ENCODE measurements around the gene TTBK1. TPM values are rescaled to one million over a fixed set of nuclear protein-coding genes. Genes with fewer than 3 reads are reported as not detected.

TTBK1 gene
- total and polyA plus RNA-seq, 12 donors = 0.17 to 5.4 (median 0.65) TPM

DNA sequence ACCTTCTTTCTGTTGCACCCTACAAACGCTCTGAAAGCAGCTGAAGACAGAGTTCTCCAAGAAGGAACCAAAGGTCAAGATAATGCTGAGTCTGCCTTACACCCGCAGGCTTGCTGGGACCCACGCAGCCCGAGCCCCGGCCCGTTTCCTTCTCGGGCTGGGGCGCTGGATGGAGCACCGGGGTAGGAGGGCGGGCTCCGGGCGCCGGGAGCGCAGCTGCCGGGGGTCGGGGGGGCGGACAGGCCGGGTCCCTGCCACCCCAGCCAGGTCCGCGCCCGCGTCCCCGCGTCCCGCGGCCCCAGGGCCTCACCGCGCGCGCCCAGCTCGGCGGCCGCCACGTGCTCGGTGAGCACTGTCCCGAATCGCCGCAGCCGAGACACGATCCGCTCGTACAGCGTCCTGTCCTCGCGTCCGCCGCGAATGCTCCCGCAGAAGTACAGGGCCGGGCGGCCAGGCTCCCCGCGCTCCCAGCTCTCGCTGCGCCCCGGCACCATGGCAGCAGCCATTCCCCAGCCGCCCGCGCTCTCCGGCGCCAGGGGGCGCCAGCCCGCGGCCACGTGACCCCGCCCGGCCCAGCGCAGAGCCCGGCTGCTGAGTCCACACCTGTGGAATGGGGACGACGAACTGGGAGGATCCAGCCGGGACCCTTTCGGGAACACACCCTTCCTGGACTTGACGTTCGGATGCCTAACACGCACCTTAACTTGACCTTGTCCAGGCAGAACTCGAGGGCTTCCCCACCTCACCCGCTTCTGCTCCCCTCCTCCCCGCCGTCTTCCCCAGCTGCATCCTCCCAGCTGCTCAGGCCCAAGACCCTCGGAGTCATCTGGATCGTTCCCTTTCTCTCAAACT lies 14.1 kb upstream of the TTBK1 start, which contains the start of gene DNPH1:
Gene DNPH1 (minus strand): TSS at position 531 of the 852 bp plus-strand sequence. CDS start 25 bp downstream, at position 506.
- Histone ChIP-seq H3K4me3 (peak within 1 kb of the TSS in 3 of 4 donors; percentile 10 to 86 (median 39)), H3K36me3 (replicated peaks in 1 of 2) (peaks cover 0 to 6% of the 10 kb centered on the region in 2 donors), H3K4me1 (replicated peaks in 1 of 2) (peaks cover 0 to 8% of the 10 kb centered on the region in 2 donors), H3K27me3 (no peaks in the 10 kb centered on the region), H3K9me3 (replicated peaks in 1 of 3) (no peaks in the 10 kb centered on the region), H3K27ac (peak within 1 kb of the TSS in 3 of 5 donors; percentile 46 to 85 (median 53))
- WGBS, 4 donors = 3 to 13% (median 6%) methylated on average over 13 to 82 of the region's 82 CpGs
- intact Hi-C loops (cut with DNase I) = no loop called here
- peak; percentile 69 to 83 (median 75) for DNase-seq
- TF ChIP-seq, protein P1, sequence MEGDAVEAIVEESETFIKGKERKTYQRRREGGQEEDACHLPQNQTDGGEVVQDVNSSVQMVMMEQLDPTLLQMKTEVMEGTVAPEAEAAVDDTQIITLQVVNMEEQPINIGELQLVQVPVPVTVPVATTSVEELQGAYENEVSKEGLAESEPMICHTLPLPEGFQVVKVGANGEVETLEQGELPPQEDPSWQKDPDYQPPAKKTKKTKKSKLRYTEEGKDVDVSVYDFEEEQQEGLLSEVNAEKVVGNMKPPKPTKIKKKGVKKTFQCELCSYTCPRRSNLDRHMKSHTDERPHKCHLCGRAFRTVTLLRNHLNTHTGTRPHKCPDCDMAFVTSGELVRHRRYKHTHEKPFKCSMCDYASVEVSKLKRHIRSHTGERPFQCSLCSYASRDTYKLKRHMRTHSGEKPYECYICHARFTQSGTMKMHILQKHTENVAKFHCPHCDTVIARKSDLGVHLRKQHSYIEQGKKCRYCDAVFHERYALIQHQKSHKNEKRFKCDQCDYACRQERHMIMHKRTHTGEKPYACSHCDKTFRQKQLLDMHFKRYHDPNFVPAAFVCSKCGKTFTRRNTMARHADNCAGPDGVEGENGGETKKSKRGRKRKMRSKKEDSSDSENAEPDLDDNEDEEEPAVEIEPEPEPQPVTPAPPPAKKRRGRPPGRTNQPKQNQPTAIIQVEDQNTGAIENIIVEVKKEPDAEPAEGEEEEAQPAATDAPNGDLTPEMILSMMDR (IDR thresholded peaks at IDR 0.05) = peak; percentile 34 to 96 (median 75)
- peak in 1 of 2 donors; percentile 44 for TF ChIP-seq POLR2A (IDR thresholded peaks at IDR 0.05)

DNA sequence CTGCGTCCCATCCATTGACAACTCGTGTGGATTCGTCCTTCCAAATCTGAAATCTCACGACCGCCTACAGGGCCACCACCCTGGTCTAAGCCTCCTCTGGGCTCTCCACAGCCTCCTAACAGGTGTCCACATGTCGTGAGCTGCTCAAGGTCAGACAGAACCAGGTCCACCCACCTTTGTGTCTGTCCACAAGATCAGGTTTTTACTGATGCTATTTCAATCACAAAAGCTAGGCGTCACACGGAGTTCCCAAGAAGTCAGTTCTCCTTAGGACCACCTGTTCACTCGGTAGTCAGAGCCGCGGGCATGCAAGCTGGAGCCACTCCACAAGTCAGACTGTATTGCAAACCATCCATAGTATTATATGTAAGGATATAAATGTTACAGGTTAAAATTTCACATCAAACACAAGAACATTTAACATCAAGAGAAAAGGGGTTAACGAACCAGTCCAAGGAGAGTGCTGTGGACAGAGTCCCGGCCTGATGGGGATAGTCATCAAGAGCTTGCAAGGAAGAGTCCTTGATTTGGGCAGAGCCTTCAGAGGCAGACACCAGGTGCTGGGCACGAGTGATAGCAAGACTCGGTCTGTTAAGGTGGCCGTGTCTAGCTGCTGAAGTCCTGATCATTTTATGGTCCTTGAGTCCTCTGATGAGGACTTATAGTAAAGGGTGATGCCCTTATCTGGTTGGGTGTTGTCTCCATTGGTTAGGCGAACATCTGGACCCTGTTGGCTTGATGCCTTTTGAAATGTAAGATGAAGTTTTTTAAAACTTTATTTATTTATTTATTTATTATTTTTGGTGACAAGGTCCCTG lies 13.3 kb upstream of the TTBK1 start:
- WGBS, 4 donors = 75 to 79% (median 78%) methylated on average over 17 of the region's 17 CpGs
- Histone ChIP-seq H3K27ac (peak overlapping the region in 1 of 5 donors; percentile 53), H3K4me3 (no peak overlapping the region), H3K27me3 (no peaks in the 10 kb centered on the region), H3K4me1 (replicated peaks in 1 of 2) (peaks cover 0 to 8% of the 10 kb centered on the region in 2 donors), H3K36me3 (replicated peaks in 1 of 2) (peaks cover 0 to 5% of the 10 kb centered on the region in 2 donors), H3K9me3 (replicated peaks in 1 of 3) (no peaks in the 10 kb centered on the region)
- TF ChIP-seq POLR2A (IDR thresholded peaks at IDR 0.05) = no peak
- TF ChIP-seq, protein P1 (IDR thresholded peaks at IDR 0.05) = no peak
- intact Hi-C loops (cut with DNase I) = no loop called here
- no peak for DNase-seq

DNA sequence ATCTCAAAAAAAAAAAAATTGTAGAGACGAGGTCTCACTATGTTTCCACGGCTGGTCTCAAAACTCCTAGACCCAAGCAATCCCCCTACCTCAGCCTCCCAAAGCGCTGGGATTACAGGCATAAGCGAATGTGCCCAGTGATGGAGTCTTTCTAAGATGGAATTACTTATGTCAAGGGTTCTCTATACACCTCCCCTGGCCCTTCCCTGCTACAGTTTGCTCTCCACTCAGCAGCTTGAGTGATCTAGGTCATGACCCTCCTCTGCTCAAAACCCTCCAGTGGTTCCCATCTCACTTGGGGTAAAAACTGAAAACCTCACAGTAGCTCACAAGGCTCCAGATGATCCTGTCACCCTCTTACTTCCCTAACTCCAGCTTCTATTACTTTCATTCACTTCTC lies 12.2 kb upstream of the TTBK1 start:
- Histone ChIP-seq H3K27ac (no peak overlapping the region), H3K4me3 (no peak overlapping the region), H3K36me3 (replicated peaks in 1 of 2) (no peaks in the 10 kb centered on the region), H3K27me3 (no peaks in the 10 kb centered on the region), H3K4me1 (replicated peaks in 1 of 2) (peaks cover 0 to 8% of the 10 kb centered on the region in 2 donors), H3K9me3 (replicated peaks in 1 of 3) (no peaks in the 10 kb centered on the region)
- 84 to 97% (median 89%) methylated on average over 4 of the region's 4 CpGs for WGBS, 4 donors
- TF ChIP-seq POLR2A (IDR thresholded peaks at IDR 0.05) = no peak
- TF ChIP-seq, protein P1 (IDR thresholded peaks at IDR 0.05) = no peak
- DNase-seq = no peak
- intact Hi-C loops (cut with DNase I) = no loop called here
